GM21723 (cell line): ENCODE results near the gene CCDC196.
"Not testable (repeated sequence)": the region's sequence is repeated elsewhere in the genome, so short reads cannot be mapped to it uniquely, and the experiment has no call there.

Experiments used
- ATAC-seq: cut with Tn5 transposase; IDR thresholded peaks from one replicate; pipeline ENCODE4 v1.9.1; 2021; ENCODE audit warnings: mild to moderate bottlenecking, moderate library complexity; ENCODE audit not compliant: unreplicated experiment

Gene CCDC196

GRCh38 chr14:66495218-66496098 lies 9.3 kb downstream of the CCDC196 start:
- ATAC-seq = peak; percentile 65

- no peak for ATAC-seq
Observed at GRCh38 chr14:66496188-66496807, 10.1 kb downstream of the CCDC196 start.

DNA sequence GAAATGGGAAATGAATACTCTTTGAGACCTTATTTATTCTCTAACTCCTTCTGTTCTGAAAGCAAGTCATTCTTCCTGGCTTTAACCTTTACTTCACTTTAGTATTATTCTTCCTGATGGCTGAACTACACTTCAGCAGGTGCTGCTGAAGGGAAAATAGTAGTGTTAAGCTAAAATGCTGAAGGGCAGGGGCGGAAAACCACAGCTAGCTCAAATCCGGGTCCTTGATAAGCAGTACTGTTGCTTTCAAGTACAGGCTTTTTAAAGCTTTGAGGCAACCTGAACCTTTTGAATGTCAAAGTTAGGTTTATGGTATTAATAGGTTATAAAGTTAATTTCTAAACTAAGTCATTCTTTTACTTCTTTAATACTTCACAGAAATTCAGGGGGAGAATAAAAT lies 10.7 kb downstream of the CCDC196 start:
- no peak for ATAC-seq

GRCh38 chr14:66498311-66498710 lies 12.1 kb downstream of the CCDC196 start:
- no peak for ATAC-seq

DNA sequence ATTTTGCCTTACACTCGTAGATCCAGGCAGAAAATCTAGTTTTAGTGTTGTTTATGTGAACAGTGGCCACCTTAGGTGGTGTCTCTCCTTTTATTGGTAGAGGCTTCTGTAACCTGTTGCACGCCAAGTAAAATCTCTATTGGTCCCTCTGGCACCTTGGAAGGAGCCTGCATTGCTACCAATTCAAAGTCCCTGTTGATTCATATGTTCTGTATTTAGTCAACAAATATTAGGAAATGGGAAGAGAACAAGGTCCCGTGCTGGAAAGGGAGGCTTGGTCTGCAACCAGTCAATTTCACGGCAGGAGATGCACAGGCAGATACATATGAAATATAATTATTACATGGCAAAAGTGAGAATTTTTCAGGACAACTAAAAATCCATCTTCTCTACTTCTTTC lies 15.4 kb downstream of the CCDC196 start:
- ATAC-seq = no peak

- not testable (repeated sequence) for ATAC-seq
Observed at GRCh38 chr14:66502836-66503235, 16.7 kb downstream of the CCDC196 start.

DNA sequence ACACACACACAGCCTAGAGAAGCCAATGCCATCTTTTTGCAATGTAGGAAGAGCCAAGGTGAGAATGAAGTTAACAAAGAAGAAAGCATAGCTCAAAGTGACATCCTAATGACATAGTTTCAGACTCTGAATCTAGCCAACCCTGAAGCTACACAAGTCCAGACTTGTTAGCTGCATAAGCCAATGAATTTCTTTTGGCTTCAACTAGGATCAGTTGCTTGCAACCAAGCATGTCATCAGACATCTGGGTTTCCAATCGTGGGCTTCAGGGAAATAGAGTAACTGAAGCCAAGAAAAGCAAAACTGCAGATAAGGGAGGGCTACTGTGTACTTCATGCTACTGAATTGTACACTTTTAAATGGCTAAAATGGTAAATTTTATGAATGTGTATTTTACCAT lies 17.4 kb downstream of the CCDC196 start:
- ATAC-seq = no peak

DNA sequence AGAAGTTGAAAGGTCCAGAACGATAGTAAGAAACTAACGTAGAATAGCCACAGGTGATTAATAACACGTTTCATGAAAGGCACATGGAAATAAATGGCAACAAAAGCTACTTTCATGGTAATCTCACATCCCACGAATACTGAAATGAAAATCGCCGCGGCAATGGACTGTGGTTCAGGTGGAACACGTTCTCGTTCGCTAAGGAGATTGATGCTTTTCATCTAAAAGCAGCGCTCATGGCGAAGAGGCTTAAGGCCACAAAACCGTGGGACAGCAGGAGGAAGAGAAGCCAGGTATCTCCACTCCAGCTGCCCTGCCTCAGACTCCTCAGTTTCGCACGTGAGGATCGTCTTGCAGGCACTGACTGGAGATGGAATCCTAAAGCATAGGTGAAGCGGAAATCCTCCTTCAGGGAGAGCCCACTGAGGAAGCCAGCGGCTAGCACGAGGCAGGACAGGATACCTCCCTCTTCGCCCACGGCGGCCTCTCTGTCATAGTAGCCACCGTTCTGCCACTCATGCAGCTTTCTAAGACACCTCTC lies 21.1 kb downstream of the CCDC196 start:
- ATAC-seq = peak; percentile 27

GRCh38 chr14:66507722-66508546 lies 21.8 kb downstream of the CCDC196 start, which contains the start of gene GPHN:
Gene GPHN (plus strand): TSS chr14:66508147.
- ATAC-seq = peak; percentile 86

DNA sequence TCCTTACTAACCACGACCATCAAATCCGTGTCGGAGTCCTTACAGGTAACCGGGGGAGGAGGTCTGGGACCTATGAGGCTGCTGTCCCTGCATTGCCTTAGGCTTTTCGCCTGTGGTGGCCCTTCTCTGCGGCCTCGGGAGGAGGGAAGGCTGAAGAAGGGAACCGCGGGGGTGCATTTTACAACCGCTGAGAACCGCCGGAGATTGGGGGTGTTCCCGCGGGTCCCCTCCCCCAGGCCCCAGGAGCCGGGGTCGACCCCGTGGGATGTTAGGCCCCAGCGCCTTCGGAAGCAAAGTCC lies 22.3 kb downstream of the CCDC196 start:
- ATAC-seq = peak; percentile 0

DNA sequence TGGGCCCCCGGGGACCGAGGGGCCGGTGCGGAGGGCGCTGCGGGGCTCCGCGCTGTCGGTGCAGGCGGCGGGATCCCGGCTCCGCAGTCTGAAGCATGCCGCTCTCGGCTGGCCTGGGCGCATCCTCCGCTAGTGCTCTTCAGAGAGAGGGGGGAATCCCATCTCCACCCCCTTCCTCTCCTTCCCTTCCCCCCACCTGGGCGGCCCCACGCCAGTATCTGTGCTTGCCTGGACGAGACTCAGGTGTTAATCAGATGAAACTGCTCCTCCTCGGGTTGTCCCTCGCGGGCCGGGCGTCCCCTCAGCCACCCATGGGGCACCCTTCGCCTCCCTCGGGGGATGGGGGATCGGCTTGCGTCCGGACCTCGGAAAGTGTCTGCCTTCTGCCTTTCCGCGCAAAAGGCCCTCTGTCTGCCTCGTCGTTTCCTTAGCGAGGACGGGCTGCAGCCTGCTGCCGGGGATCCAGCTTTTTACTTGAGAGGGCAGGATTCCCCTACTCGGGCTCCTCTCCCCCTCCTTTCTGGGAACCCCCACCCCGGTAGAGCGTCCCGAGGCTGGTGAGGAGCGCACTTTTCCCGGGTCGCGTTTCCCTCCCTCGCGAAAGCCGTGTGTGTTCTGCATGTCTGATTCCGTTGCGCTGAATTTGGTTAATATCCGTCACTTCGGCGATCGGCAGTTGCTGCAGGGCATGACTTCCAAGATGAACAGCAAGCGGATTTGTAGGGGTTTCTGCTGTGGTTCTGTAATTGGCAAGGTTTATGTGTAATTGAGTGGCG lies 22.9 kb downstream of the CCDC196 start:
- ATAC-seq = peak; percentile 37

DNA sequence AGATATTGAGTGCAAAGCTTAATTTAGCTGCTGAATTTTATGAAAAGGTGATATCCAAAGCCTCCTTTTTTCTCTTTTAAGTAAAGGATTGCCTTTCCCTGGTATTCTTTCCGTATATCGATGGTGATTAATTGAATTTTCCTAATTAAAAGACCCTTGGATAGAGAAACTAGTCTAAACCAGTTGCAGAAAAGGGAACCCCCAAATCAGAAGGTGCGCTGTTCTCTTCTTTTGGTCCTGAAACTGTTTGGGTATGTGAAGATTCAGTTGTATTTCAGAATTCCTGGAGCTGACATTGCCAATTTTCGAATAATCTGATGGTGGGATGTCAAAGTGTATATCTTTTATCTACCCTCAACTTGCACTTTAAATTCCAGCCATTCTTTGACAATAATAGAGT lies 23.7 kb downstream of the CCDC196 start:
- ATAC-seq = no peak

- no peak for ATAC-seq
Observed at GRCh38 chr14:66511849-66512248, 25.7 kb downstream of the CCDC196 start.

- no peak for ATAC-seq
Observed at GRCh38 chr14:66514213-66514612, 28.0 kb downstream of the CCDC196 start.

GRCh38 chr14:66530526-66530925 lies 44.4 kb downstream of the CCDC196 start:
- no peak for ATAC-seq

- no peak for ATAC-seq
Observed at GRCh38 chr14:66539034-66539433, 52.9 kb downstream of the CCDC196 start.

- no peak for ATAC-seq
Observed at GRCh38 chr14:66540038-66540437, 53.9 kb downstream of the CCDC196 start.

- ATAC-seq = no peak
Observed at GRCh38 chr14:66541627-66542026, 55.5 kb downstream of the CCDC196 start.

DNA sequence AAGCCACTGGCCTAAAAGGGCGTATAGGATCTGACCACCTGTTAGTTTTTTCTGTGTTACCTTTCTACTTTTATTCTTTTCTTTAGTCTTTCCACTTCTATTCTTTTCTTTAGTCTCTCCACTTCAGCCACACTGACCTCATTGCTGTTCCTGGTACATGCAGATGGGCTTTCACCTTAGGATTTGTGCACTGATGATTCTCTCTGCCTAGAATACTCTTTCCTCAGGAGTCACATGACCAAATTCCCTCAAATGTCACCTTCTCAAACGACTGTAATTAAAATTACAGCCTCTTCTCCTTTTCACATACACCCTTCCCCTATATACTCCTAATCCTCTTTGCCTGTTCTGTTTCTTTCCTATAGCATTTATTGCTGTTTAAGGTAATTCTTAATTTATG lies 57.8 kb downstream of the CCDC196 start:
- ATAC-seq = no peak

DNA sequence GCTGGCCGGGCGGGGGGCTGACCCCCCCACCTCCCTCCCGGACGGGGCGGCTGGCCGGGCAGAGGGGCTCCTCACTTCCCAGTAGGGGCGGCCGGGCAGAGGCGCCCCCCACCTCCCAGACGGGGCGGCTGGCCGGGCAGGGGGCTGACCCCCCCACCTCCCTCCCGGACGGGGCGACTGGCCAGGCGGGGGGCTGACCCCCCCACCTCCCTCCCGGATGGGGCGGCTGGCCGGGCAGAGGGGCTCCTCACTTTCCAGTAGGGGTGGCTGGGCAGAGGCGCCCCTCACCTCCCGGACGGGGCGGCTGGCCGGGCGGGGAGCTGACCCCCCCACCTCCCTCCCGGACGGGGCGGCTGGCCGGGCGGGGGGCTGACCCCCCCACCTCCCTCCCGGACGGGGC lies 59.0 kb downstream of the CCDC196 start:
- not testable (repeated sequence) for ATAC-seq

DNA sequence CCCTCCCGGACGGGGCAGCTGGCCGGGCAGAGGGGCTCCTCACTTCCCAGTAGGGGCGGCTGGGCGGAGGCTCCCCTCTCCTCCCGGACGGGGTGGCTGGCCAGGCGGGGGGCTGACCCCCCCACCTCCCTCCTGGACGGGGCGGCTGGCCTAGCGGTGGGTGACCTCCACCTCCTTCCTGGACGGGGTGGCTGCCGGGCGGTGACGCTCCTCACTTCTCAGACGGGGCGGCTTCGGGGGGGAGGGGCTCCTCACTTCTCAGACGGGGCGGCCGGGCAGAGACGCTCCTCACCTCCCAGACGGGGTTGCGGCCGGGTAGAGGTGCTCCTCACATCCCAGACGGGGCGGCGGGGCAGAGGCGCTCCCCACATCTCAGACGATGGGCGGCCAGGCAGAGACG lies 59.6 kb downstream of the CCDC196 start:
- ATAC-seq = not testable (repeated sequence)
